BLaER1 (cell line): Measurements from ENCODE around the gene ZBTB16.

Source experiments
- H3K27ac ChIP-seq: shearing (Covaris generic); formaldehyde crosslinking; 2 replicates; pipeline ENCODE4 v1.8.1; 2022
- H3K27me3 ChIP-seq: shearing (Covaris generic); formaldehyde crosslinking; 2 replicates; pipeline ENCODE4 v1.8.1; 2022
- H3K36me3 ChIP-seq: shearing (Covaris generic); formaldehyde crosslinking; 2 replicates; pipeline ENCODE4 v1.8.1; 2022
- H3K4me1 ChIP-seq: shearing (Covaris generic); formaldehyde crosslinking; 2 replicates; pipeline ENCODE4 v1.8.1; 2022
- H3K4me2 ChIP-seq: shearing (Covaris generic); formaldehyde crosslinking; 2 replicates; pipeline ENCODE4 v1.8.1; 2022
- H3K4me3 ChIP-seq: shearing (Covaris generic); formaldehyde crosslinking; 2 replicates; pipeline ENCODE4 v1.8.1; 2022
- H3K9ac ChIP-seq: shearing (Covaris generic); formaldehyde crosslinking; 2 replicates; pipeline ENCODE4 v1.8.1; 2022
- H3K9me3 ChIP-seq: shearing (Covaris generic); formaldehyde crosslinking; 2 replicates; pipeline ENCODE4 v1.8.1; 2022
- H4K20me1 ChIP-seq: shearing (Covaris generic); formaldehyde crosslinking; 2 replicates; pipeline ENCODE4 v1.8.1; 2022
- Cebpa-rat ChIP-seq: shearing (Covaris generic); IDR thresholded peaks from 2 replicates; pipeline ENCODE4 v1.8.1; 2022

Gene ZBTB16

DNA sequence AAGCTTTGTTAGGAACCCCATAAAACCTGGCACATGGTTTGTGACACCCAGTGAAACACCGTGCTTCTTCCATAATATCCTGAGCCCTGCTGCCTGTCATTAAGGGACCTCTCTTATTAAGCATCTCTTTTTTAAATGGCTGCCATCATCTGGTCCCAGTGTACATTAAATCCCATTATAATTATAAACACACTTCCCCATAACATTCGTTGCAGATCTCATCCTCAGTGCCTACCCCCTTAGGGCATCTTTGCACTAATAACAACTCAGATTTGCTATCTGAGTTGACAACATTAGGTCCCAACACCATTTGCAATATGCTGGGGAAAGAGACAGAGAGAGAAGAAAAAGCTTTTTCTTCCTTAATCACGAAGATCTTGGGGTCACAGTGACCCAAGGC is 4.7 kb upstream of the ZBTB16 start:
- Histone ChIP-seq H3K4me1 (peaks cover 3% of the 10 kb centered on the region; the same call in 1 of the 2 replicates), H3K4me2 (no peak overlapping the region), H3K27me3 (peaks cover 36% of the 10 kb centered on the region)

GRCh38 chr11:114056409-114056808 is 3.1 kb upstream of the ZBTB16 start:
- H3K9me3 ChIP-seq, result peaks cover 35% of the 10 kb centered on the region
- H3K4me2 ChIP-seq, result no peak overlapping the region
- H3K36me3 ChIP-seq, result no peaks in the 10 kb centered on the region
- no peak overlapping the region for H3K4me3 ChIP-seq
- peaks cover 17% of the 10 kb centered on the region; the same call in 1 of the 2 replicates for H3K4me1 ChIP-seq
- TF ChIP-seq Cebpa-rat, result no peak
- H3K27ac ChIP-seq, result no peak overlapping the region
- H4K20me1 ChIP-seq, result peaks cover 29% of the 10 kb centered on the region
- no peak overlapping the region for H3K9ac ChIP-seq
- H3K27me3 ChIP-seq, result peaks cover 52% of the 10 kb centered on the region

More for the DNA sequence above, 4.7 kb upstream of the ZBTB16 start:
- no peak overlapping the region for H3K4me3 ChIP-seq
- peaks cover 19% of the 10 kb centered on the region for H3K9me3 ChIP-seq
- TF ChIP-seq Cebpa-rat, result no peak
- H3K9ac ChIP-seq, result no peak overlapping the region
- no peak overlapping the region for H3K27ac ChIP-seq
- peaks cover 14% of the 10 kb centered on the region for H4K20me1 ChIP-seq
- no peaks in the 10 kb centered on the region for H3K36me3 ChIP-seq

- Histone ChIP-seq H3K4me2 (no peak overlapping the region), H3K9ac (no peak overlapping the region), H3K4me3 (no peak overlapping the region), H3K27me3 (peaks cover 59% of the 10 kb centered on the region), H3K27ac (no peak overlapping the region), H3K4me1 (peaks cover 17% of the 10 kb centered on the region; the same call in 1 of the 2 replicates), H3K36me3 (no peaks in the 10 kb centered on the region), H4K20me1 (peaks cover 33% of the 10 kb centered on the region), H3K9me3 (peaks cover 37% of the 10 kb centered on the region)
- no peak for TF ChIP-seq Cebpa-rat
Observed at GRCh38 chr11:114057147-114057546, 2.4 kb upstream of the ZBTB16 start.

- Histone ChIP-seq H3K27ac (no peak overlapping the region), H3K27me3 (peaks cover 64% of the 10 kb centered on the region), H3K36me3 (no peaks in the 10 kb centered on the region), H4K20me1 (peaks cover 33% of the 10 kb centered on the region), H3K4me3 (no peak overlapping the region), H3K9me3 (peaks cover 37% of the 10 kb centered on the region), H3K9ac (no peak overlapping the region), H3K4me2 (no peak overlapping the region), H3K4me1 (peaks cover 17% of the 10 kb centered on the region; the same call in 1 of the 2 replicates)
- no peak for TF ChIP-seq Cebpa-rat
Observed at GRCh38 chr11:114057605-114058004, 1.9 kb upstream of the ZBTB16 start.

- peaks cover 33% of the 10 kb centered on the region for H4K20me1 ChIP-seq
- peaks cover 70% of the 10 kb centered on the region for H3K27me3 ChIP-seq
- H3K4me2 ChIP-seq, result no peak overlapping the region
- peaks cover 37% of the 10 kb centered on the region for H3K9me3 ChIP-seq
- H3K4me3 ChIP-seq, result no peak overlapping the region
- H3K4me1 ChIP-seq, result peaks cover 17% of the 10 kb centered on the region; the same call in 1 of the 2 replicates
- H3K27ac ChIP-seq, result no peak overlapping the region
- no peaks in the 10 kb centered on the region for H3K36me3 ChIP-seq
- no peak for TF ChIP-seq Cebpa-rat
- no peak overlapping the region for H3K9ac ChIP-seq
Observed at GRCh38 chr11:114058026-114058706, 1.3 kb upstream of the ZBTB16 start.

DNA sequence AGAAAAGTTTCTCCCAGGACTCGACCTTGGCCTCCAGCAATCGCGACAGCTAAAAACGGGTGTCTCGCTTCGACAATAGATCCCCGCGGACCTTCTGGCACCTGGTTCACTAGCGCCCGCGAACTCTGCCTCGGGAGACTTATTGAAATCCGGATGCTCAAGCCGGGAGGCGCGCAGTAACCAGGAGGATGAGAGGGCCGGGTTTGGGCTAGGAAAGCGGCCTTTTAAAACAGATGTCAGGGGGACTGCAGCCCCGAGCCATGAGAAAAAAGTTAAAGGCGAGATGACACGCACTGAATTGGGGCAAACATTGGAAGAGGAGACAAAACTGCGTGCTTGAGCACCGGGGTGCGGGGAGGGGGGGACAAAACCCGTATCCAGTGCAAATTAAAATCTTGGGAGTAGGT is 637 bp upstream of the ZBTB16 start:
- Histone ChIP-seq H3K36me3 (no peaks in the 10 kb centered on the region), H3K4me2 (no peak overlapping the region), H3K4me3 (no peak overlapping the region), H4K20me1 (peaks cover 33% of the 10 kb centered on the region), H3K27me3 (peaks cover 77% of the 10 kb centered on the region), H3K9ac (no peak overlapping the region), H3K27ac (no peak overlapping the region), H3K4me1 (peaks cover 17% of the 10 kb centered on the region; the same call in 1 of the 2 replicates), H3K9me3 (peaks cover 37% of the 10 kb centered on the region)
- no peak for TF ChIP-seq Cebpa-rat

DNA sequence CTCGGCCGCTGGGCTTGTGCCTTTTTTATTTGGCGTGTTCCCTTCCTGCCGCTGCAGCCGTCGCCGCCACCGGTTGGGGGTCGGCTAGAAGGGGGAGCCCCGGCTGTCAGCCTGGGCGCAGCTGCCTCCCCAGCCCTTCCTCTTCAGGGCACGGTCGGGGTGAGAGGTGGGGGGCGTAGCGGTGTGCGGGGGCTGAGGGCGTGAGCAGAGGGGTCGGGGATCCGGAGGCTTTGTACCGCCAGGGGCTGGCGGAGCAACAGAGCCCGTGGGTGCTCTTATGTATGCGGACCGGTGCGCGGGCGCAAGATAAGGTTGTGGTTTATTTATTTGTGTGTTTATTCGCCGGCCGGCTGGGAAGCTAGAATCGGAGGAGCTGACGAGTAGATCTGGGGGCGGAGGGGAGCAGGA is 477 bp downstream of the ZBTB16 start:
- no peak for TF ChIP-seq Cebpa-rat
- Histone ChIP-seq H3K9me3 (peaks cover 37% of the 10 kb centered on the region), H3K27me3 (peaks cover 79% of the 10 kb centered on the region), H3K4me3 (peak overlapping the region; percentile 66), H3K27ac (no peak overlapping the region), H3K9ac (no peak overlapping the region), H3K4me1 (peaks cover 17% of the 10 kb centered on the region; the same call in 1 of the 2 replicates), H4K20me1 (peaks cover 33% of the 10 kb centered on the region), H3K4me2 (peak overlapping the region; percentile 84), H3K36me3 (no peaks in the 10 kb centered on the region)

GRCh38 chr11:114060392-114061047 is 1.0 kb downstream of the ZBTB16 start:
- Histone ChIP-seq H3K4me1 (peaks cover 17% of the 10 kb centered on the region; the same call in 1 of the 2 replicates), H3K4me3 (peak overlapping the region; percentile 66), H3K36me3 (no peaks in the 10 kb centered on the region), H3K27ac (no peak overlapping the region), H4K20me1 (peaks cover 33% of the 10 kb centered on the region), H3K9ac (no peak overlapping the region), H3K4me2 (peak overlapping the region; percentile 84), H3K9me3 (peaks cover 37% of the 10 kb centered on the region), H3K27me3 (peaks cover 79% of the 10 kb centered on the region)
- TF ChIP-seq Cebpa-rat, result no peak

DNA sequence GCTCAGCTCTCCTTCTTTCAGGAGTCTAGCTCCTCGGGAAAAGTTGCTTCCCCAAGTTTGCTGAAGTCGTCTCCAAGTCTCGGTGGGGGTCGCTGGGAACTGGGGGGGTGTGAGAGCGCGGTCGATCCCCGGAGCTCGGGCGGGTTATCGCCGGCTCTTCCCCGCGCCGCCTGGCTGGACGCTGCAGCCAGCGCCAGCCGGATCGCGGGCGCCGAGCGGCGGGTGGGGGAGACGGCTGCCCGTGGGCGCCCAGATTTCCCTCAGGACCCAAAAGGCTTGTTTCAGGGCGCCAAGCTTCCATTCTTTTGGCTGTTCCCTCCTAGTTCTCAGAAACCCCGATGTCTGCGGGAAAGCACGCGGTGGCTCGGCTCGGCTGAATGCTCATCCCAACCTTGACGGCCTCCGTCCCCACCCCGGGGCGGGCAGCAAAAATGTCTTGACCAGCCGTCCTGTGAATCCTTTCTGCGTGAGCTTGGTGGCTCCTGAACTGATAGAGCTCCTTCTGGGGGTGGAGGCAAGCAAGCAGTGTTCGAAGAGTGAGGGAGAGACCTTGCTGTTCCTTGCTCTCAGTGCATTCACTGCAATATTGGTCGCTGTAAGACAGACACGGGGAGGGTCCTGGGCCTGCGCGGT is 1.7 kb downstream of the ZBTB16 start:
- Histone ChIP-seq H3K4me2 (peak overlapping the region; percentile 84), H3K9ac (no peak overlapping the region), H3K27ac (no peak overlapping the region), H3K9me3 (peaks cover 37% of the 10 kb centered on the region), H3K36me3 (no peaks in the 10 kb centered on the region), H3K27me3 (peaks cover 79% of the 10 kb centered on the region), H3K4me1 (peaks cover 17% of the 10 kb centered on the region; the same call in 1 of the 2 replicates), H3K4me3 (peak overlapping the region; percentile 66), H4K20me1 (peaks cover 33% of the 10 kb centered on the region)
- TF ChIP-seq Cebpa-rat, result no peak

GRCh38 chr11:114061681-114062049 is 2.2 kb downstream of the ZBTB16 start:
- Histone ChIP-seq H3K9me3 (peaks cover 37% of the 10 kb centered on the region), H3K4me3 (no peak overlapping the region), H3K4me1 (peaks cover 17% of the 10 kb centered on the region; the same call in 1 of the 2 replicates), H3K9ac (no peak overlapping the region), H3K36me3 (no peaks in the 10 kb centered on the region), H3K27me3 (peaks cover 74% of the 10 kb centered on the region), H3K27ac (no peak overlapping the region), H3K4me2 (no peak overlapping the region), H4K20me1 (peaks cover 33% of the 10 kb centered on the region)
- no peak for TF ChIP-seq Cebpa-rat
